Esophagus muscularis mucosa (tissue), 4 donors: ENCODE results near the gene CKS2.

Experiments used
- CTCF ChIP-seq, 3 experiments: fragments of 200-600 bp in 2 of 3; fragments of 450-650 bp in 1 of 3; sonication (generic) in 2 of 3; IDR thresholded peaks; one replicate each; pipeline ENCODE4 v1.5.1; 2017 to 2019; ENCODE audit warnings: antibody characterized with exemption in 3 of 3, mild to moderate bottlenecking in 2 of 3, moderate library complexity in 1 of 3
- EP300 ChIP-seq: sonication (generic); formaldehyde crosslinking; IDR thresholded peaks from one replicate; pipeline ENCODE4 v1.6.1; 2017; ENCODE audit warnings: antibody characterized with exemption
- POLR2A ChIP-seq: fragments of 450-650 bp; IDR thresholded peaks from one replicate; pipeline ENCODE4 v1.6.1; 2017; ENCODE audit warnings: antibody characterized with exemption, moderate library complexity, mild to moderate bottlenecking, low read depth
- POLR2AphosphoS5 ChIP-seq, 2 donors: sonication (generic); formaldehyde crosslinking; IDR thresholded peaks; one replicate each; pipeline ENCODE4 v1.6.1; 2017; ENCODE audit warnings: antibody characterized with exemption in 2 of 2

- TF ChIP-seq POLR2AphosphoS5 (IDR thresholded peaks at IDR 0.05) (no peak), EP300 (no peak), CTCF (IDR thresholded peaks at IDR 0.05) (no peak), POLR2A (no peak)
Measured at GRCh38 chr9:89314955-89315354, 4.0 kb downstream of the CKS2 start.
